WERI-Rb-1 (cell line): Measurements from ENCODE around the gene SPARCL1.
"Not testable (repeated sequence)": the region's sequence is repeated elsewhere in the genome, so short reads cannot be mapped to it uniquely, and the experiment has no call there.

Experiments used
- DNase-seq: peaks from one replicate; pipeline ENCODE4 v3.0.0-alpha.2; 2020
- H3K27ac ChIP-seq: fragments of 250-450 bp; sonication (Bioruptor Pico); 2 replicates; pipeline ENCODE4 v1.5.1; 2020; ENCODE audit warnings: mild to moderate bottlenecking, moderate library complexity
- H3K27me3 ChIP-seq: fragments of 250-450 bp; sonication (Bioruptor Pico); 2 replicates; pipeline ENCODE4 v1.5.1; 2021; ENCODE audit warnings: mild to moderate bottlenecking, low read depth, moderate library complexity; ENCODE audit not compliant: insufficient read depth, severe bottlenecking
- H3K36me3 ChIP-seq: fragments of 250-450 bp; sonication (Bioruptor Pico); 2 replicates; pipeline ENCODE4 v1.5.1; 2020; ENCODE audit warnings: mild to moderate bottlenecking, moderate library complexity
- H3K4me3 ChIP-seq: 2 replicates; pipeline ENCODE4 v1.5.1; 2011; ENCODE audit warnings: low read depth, mild to moderate bottlenecking, control low read depth, low read length
- H3K9me3 ChIP-seq: fragments of 250-450 bp; sonication (Bioruptor Pico); 2 replicates; pipeline ENCODE4 v1.5.1; 2021; ENCODE audit warnings: mild to moderate bottlenecking, moderate library complexity; ENCODE audit not compliant: severe bottlenecking
- TF ChIP-seq, protein P1 (sequence below): IDR thresholded peaks from 2 replicates; pipeline ENCODE4 v1.5.1; 2011; ENCODE audit warnings: low read depth, mild to moderate bottlenecking, control low read depth, inconsistent platforms, low read length

Gene SPARCL1, protein sequence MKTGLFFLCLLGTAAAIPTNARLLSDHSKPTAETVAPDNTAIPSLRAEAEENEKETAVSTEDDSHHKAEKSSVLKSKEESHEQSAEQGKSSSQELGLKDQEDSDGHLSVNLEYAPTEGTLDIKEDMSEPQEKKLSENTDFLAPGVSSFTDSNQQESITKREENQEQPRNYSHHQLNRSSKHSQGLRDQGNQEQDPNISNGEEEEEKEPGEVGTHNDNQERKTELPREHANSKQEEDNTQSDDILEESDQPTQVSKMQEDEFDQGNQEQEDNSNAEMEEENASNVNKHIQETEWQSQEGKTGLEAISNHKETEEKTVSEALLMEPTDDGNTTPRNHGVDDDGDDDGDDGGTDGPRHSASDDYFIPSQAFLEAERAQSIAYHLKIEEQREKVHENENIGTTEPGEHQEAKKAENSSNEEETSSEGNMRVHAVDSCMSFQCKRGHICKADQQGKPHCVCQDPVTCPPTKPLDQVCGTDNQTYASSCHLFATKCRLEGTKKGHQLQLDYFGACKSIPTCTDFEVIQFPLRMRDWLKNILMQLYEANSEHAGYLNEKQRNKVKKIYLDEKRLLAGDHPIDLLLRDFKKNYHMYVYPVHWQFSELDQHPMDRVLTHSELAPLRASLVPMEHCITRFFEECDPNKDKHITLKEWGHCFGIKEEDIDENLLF

DNA sequence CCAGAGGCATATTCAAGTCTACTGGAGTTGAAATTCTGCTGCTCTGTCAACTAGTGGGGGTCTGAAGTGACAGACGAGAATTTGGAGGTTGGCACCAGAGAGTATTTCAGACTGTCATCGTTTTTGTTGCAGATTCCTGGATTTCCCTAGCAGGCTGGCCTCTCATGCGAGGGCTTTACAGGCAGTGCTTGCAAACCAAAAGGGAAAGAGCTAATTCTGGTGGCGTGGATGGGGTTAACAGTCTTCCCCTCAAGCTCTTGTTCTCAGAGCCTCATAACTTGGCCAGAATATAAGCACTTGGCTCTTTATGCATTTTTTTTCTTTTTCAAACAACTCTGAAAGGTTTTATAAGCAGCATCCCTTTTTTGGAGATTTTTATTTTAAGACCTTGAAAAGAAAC is at the start of gene SPARCL1:
TSS of gene SPARCL1 (minus strand) at position 190 of the 400 bp plus-strand sequence. CDS start 29,802 bp downstream, outside the sequence.
- Histone ChIP-seq H3K4me3 (no peak within 1 kb of the TSS), H3K27me3 (no peaks in the 10 kb centered on the region), H3K27ac (no peak within 1 kb of the TSS), H3K9me3 (peaks cover 4% of the 10 kb centered on the region), H3K36me3 (no peaks in the 10 kb centered on the region)
- no peak for DNase-seq
- TF ChIP-seq, protein P1, sequence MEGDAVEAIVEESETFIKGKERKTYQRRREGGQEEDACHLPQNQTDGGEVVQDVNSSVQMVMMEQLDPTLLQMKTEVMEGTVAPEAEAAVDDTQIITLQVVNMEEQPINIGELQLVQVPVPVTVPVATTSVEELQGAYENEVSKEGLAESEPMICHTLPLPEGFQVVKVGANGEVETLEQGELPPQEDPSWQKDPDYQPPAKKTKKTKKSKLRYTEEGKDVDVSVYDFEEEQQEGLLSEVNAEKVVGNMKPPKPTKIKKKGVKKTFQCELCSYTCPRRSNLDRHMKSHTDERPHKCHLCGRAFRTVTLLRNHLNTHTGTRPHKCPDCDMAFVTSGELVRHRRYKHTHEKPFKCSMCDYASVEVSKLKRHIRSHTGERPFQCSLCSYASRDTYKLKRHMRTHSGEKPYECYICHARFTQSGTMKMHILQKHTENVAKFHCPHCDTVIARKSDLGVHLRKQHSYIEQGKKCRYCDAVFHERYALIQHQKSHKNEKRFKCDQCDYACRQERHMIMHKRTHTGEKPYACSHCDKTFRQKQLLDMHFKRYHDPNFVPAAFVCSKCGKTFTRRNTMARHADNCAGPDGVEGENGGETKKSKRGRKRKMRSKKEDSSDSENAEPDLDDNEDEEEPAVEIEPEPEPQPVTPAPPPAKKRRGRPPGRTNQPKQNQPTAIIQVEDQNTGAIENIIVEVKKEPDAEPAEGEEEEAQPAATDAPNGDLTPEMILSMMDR: no peak

DNA sequence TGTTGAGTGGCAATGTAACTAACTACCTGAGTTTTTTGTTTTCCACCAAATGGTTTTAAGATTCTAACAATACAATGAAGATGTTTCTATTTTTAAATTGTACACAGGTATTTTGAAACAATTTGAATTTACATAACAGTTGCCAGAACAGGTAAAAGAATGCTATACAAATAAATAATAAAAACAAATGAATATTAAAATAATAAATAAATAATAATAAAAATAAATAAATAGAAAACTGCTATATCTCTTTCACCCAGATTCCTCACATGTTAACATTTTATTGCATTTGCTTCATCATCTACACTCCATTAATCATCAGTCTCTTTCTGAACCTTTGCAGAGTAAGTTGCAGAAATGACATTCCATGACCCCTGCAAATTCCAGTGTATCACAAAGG is 46.8 kb upstream of the SPARCL1 start:
- TF ChIP-seq, protein P1: no peak
- Histone ChIP-seq H3K27ac (no peak overlapping the region), H3K36me3 (no peaks in the 10 kb centered on the region), H3K27me3 (no peaks in the 10 kb centered on the region), H3K4me3 (no peak overlapping the region), H3K9me3 (no peaks in the 10 kb centered on the region)
- no peak for DNase-seq

DNA sequence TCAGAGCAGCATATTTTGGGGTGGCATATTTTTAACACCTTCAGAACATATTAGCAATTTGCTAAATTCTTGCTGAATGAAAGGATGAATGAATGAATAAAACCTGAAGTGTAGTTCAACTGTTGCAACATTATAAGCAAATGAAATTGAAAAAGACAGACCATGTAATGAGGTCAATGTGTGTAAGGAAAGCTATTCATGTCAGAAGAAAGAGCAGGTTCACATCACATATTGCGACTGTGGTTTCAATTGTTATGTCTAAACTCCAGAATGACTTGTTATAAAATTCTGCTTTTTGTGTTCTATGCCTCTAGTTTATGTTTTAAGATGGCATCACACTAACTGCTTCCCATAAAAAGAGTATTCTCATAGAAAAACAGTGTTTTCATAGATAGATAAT is 46.2 kb upstream of the SPARCL1 start:
- Histone ChIP-seq H3K27ac (no peak overlapping the region), H3K36me3 (no peaks in the 10 kb centered on the region), H3K4me3 (no peak overlapping the region), H3K9me3 (no peaks in the 10 kb centered on the region), H3K27me3 (no peaks in the 10 kb centered on the region)
- TF ChIP-seq, protein P1: no peak
- no peak for DNase-seq

DNA sequence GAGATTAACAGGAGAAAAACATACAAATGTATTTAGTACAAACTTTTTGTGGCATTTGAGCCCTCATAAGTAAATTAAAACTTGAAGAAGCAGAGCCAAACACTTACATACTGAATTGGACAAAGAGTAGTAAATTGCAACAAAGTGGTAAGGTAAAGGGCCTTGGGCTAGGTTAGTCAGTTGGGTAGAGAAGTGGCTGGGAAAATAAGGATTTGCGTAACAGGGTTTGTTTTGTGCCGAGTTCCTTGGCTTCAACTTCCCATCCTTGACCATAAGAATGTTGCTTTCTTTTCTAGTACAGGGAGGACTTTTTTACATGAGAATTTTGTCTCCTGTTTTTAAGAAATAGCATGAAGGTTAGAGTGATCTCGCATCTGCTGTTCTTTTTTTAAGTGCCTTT is 45.8 kb upstream of the SPARCL1 start:
- no peak overlapping the region for H3K27ac ChIP-seq
- H3K9me3 ChIP-seq: no peaks in the 10 kb centered on the region
- no peaks in the 10 kb centered on the region for H3K27me3 ChIP-seq
- TF ChIP-seq, protein P1: no peak
- no peak for DNase-seq
- H3K4me3 ChIP-seq: no peak overlapping the region
- no peaks in the 10 kb centered on the region for H3K36me3 ChIP-seq

DNA sequence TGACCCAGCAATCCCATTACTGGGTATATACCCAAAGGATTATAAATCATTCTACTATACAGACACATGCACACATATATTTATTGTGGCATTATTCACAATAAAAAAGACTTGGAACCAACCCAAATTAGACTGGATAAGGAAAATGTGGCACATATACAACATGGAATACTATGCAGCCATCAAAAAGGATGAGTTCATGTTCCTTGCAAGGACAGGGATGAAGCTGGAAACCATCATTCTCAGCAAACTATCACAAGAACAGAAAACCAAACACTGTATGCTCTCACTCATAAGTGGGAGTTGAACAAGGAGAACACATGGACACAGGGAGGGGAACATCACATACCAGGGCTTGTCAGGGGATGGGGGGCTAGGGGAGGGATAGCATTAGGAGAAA is 45.2 kb upstream of the SPARCL1 start:
- H3K4me3 ChIP-seq, DNase-seq, H3K9me3 ChIP-seq, H3K27me3 ChIP-seq, H3K36me3 ChIP-seq, H3K27ac ChIP-seq: not testable (repeated sequence)

DNA sequence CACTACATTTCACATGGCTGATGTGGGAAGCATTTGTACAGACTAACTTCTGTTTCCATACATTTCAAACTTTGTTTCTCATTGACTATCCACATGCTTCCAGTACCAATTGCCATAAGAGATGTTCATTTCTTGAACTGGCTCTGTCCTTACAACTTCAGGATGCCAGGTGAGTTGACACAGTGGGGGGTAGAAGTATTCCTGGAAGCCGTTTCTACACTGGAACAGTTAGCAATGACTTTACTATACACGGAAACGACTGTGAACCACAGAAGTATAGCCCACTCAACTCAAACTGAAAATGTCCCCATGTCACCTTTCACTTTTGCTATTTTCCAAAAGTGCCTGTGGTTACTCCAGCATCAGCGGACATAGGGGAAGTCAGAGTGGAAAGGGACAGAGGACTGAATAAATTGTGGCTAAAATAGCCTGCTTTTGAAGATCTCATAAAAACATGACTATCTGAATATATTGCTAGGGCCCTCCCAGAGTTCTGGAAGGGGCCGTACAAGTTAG is 41.2 kb upstream of the SPARCL1 start:
- H3K36me3 ChIP-seq: no peaks in the 10 kb centered on the region
- no peak overlapping the region for H3K4me3 ChIP-seq
- no peak for DNase-seq
- TF ChIP-seq, protein P1: no peak
- H3K27ac ChIP-seq: no peak overlapping the region
- H3K27me3 ChIP-seq: no peaks in the 10 kb centered on the region
- no peaks in the 10 kb centered on the region for H3K9me3 ChIP-seq
